Keratinocyte (primary cell): Measurements from ENCODE around the gene PLD1.

Source experiments
- EZH2 ChIP-seq: IDR thresholded peaks from one replicate; pipeline ENCODE4 v1.6.1; 2012; ENCODE audit warnings: inconsistent platforms, mild to moderate bottlenecking, low read length, moderate library complexity
- TF ChIP-seq, protein P1 (sequence below), 3 experiments: IDR thresholded peaks in 1 of 3; conservative IDR thresholded peaks in 1 of 3; optimal IDR thresholded peaks in 1 of 3; 2 replicates in 2 of 3; 3 replicates in 1 of 3; pipeline versions ENCODE3 to v1.5.1; 2011; ENCODE audit warnings: low read length in 3 of 3, mild to moderate bottlenecking in 3 of 3, moderate library complexity in 2 of 3, control low read depth in 1 of 3, inconsistent platforms in 1 of 3; ENCODE audit not compliant: insufficient read depth in 2 of 3; ENCODE audit errors: extremely low read depth in 1 of 3

DNA sequence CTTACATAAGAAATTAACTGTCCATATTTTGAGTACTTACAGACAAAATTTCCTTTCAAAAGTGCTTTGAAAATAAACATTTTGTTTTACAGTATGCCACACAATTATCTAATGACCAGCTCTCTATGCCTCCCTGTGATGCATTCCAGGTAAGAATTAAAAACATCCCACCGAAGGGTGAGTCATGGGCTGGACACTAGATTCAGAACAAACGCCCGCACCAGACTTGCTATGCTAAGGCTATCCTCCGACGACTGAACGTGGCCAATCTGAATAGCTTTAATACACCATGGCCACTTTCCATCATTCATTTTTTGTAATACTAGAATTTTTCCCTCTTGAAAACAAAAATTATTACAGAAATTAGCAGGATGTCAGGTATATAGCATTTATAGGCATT, 210.3 kb downstream of the PLD1 start:
- TF ChIP-seq, protein P1, sequence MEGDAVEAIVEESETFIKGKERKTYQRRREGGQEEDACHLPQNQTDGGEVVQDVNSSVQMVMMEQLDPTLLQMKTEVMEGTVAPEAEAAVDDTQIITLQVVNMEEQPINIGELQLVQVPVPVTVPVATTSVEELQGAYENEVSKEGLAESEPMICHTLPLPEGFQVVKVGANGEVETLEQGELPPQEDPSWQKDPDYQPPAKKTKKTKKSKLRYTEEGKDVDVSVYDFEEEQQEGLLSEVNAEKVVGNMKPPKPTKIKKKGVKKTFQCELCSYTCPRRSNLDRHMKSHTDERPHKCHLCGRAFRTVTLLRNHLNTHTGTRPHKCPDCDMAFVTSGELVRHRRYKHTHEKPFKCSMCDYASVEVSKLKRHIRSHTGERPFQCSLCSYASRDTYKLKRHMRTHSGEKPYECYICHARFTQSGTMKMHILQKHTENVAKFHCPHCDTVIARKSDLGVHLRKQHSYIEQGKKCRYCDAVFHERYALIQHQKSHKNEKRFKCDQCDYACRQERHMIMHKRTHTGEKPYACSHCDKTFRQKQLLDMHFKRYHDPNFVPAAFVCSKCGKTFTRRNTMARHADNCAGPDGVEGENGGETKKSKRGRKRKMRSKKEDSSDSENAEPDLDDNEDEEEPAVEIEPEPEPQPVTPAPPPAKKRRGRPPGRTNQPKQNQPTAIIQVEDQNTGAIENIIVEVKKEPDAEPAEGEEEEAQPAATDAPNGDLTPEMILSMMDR (optimal IDR thresholded peaks at IDR 0.05 in 1 of 3, IDR thresholded peaks at IDR 0.05 in 1 of 3, conservative IDR thresholded peaks at IDR 0.05 in 1 of 3; ENCODE audit: extremely low read depth in 1 of 3, insufficient read depth in 2 of 3, low read length in 3 of 3) = no peak
- TF ChIP-seq EZH2 = no peak
